K562 (cell line): ENCODE measurements around the gene HSDL2. TPM values are rescaled to one million over a fixed set of nuclear protein-coding genes. Genes with fewer than 3 reads are reported as not detected.
"Not testable (repeated sequence)": the region's sequence is repeated elsewhere in the genome, so short reads cannot be mapped to it uniquely, and the experiment has no call there.

Source experiments
- ATAC-seq: fragments of 200-7000 bp; cut with Tn5 transposase; 3 replicates; pipeline ENCODE4 v1.9.1; 2020; ENCODE audit warnings: moderate library complexity
- BruUV-seq: library from RNA; stranded (reverse); fragments of 400-500 nt; replicated peaks from 2 replicates; lab custom pipeline; 2021; lab: Mats Ljungman, UMichigan
- CTCF ChIA-PET: fragments of 300-600 bp; formaldehyde crosslinking; extraction: SDS; loops from one replicate; lab custom pipeline; 2021; ENCODE audit warnings: low intra/inter-chr PET ratio; lab: Yijun Ruan, JAX
- POLR2A ChIA-PET: fragments of 300-600, 350-650 bp; sonication (Branson Sonifier 250); formaldehyde crosslinking; extraction: SDS; loops from one replicate; lab custom pipeline; 2021; ENCODE audit warnings: antibody characterized with exemption, inconsistent platforms; lab: Yijun Ruan, JAX
- DNase-seq, 4 experiments: peaks; one replicate each; pipeline versions ENCODE4 v3.0.0 to v3.0.0-alpha.2; 2011 to 2018; ENCODE audit warnings: low spot score in 3 of 4, mixed read lengths in 3 of 4; ENCODE audit errors: extremely low read depth in 1 of 4
- FAIRE-seq: peaks from 2 replicates; lab custom pipeline; 2011; peaks lifted over from hg19 to GRCh38; lab: Jason Lieb, UNC
- H2AFZ ChIP-seq: 2 replicates; pipeline ENCODE4 v1.6.0; 2011; ENCODE audit warnings: low read depth, low read length, control low read depth, inconsistent platforms
- H3K27ac ChIP-seq: fragments of 200-600 bp; 3 replicates; pipeline ENCODE4 v1.8.0; 2011; ENCODE audit warnings: low read depth, mild to moderate bottlenecking, control low read depth, inconsistent platforms, low read length, moderate library complexity, mixed read lengths; ENCODE audit errors: extremely low read depth
- H3K27me3 ChIP-seq, 2 experiments: fragments of 300-600 bp in 1 of 2; 2 replicates in 1 of 2; 3 replicates in 1 of 2; pipeline versions ENCODE4 v1.6.0 to v1.8.0; 2011; ENCODE audit warnings: inconsistent platforms in 2 of 2, low read length in 2 of 2, mild to moderate bottlenecking in 1 of 2, mixed read lengths in 1 of 2, moderate library complexity in 1 of 2; ENCODE audit not compliant: control insufficient read depth in 2 of 2, insufficient read depth in 2 of 2
- H3K36me3 ChIP-seq: fragments of 300-600 bp; 3 replicates; pipeline ENCODE4 v1.8.0; 2011; ENCODE audit warnings: mild to moderate bottlenecking, low read length, inconsistent platforms; ENCODE audit not compliant: control insufficient read depth, insufficient read depth
- H3K4me1 ChIP-seq, 2 experiments: fragments of 200-600 bp in 1 of 2; replicated peaks in 1 of 2; 2 replicates in 1 of 2; 3 replicates in 1 of 2; pipeline versions ENCODE4 v1.5.1 to v1.8.0; 2011; ENCODE audit warnings: inconsistent platforms in 2 of 2, low read length in 2 of 2, mild to moderate bottlenecking in 1 of 2, mixed read lengths in 1 of 2, moderate library complexity in 1 of 2; ENCODE audit not compliant: control insufficient read depth in 2 of 2, insufficient read depth in 2 of 2
- H3K4me2 ChIP-seq: 2 replicates; pipeline ENCODE4 v1.6.1; 2011; ENCODE audit warnings: low read length, control low read depth, inconsistent platforms, mixed read lengths; ENCODE audit not compliant: insufficient read depth
- H3K4me3 ChIP-seq: fragments of 200-600 bp; sonication (generic), shearing (Covaris generic); 2 replicates; pipeline ENCODE4 v1.5.1; 2016; ENCODE audit warnings: control low read depth, inconsistent platforms
- H3K79me2 ChIP-seq: fragments of 200-600 bp; 3 replicates; pipeline ENCODE4 v1.8.0; 2011; ENCODE audit warnings: low read length, inconsistent platforms; ENCODE audit not compliant: control insufficient read depth, insufficient read depth
- H3K9ac ChIP-seq, 2 experiments: 2 replicates each; pipeline versions ENCODE4 v1.6.0 to v1.6.1; 2011; ENCODE audit warnings: low read depth in 2 of 2, low read length in 2 of 2, control low read depth in 1 of 2, inconsistent platforms in 1 of 2, mild to moderate bottlenecking in 1 of 2, mixed read lengths in 1 of 2; ENCODE audit not compliant: insufficient read depth in 1 of 2
- H3K9me1 ChIP-seq: one replicate; pipeline ENCODE4 v1.6.0; 2011; ENCODE audit warnings: inconsistent platforms, mild to moderate bottlenecking, low read length, moderate library complexity; ENCODE audit not compliant: control insufficient read depth, insufficient read depth
- H3K9me3 ChIP-seq: replicated peaks from 2 replicates; pipeline ENCODE4 v1.5.1; 2011; ENCODE audit warnings: low read depth, low read length, inconsistent platforms; ENCODE audit not compliant: control insufficient read depth, insufficient read depth
- H4K20me1 ChIP-seq: replicated peaks from 2 replicates; pipeline ENCODE4 v1.6.1; 2011; ENCODE audit warnings: low read length, inconsistent platforms, mixed read lengths; ENCODE audit not compliant: control insufficient read depth, insufficient read depth
- ARID1B ChIP-seq: fragments of 450-650 bp; IDR thresholded peaks from 2 replicates; pipeline ENCODE4 v1.6.1; 2016; ENCODE audit warnings: antibody characterized with exemption, mild to moderate bottlenecking, inconsistent platforms
- CBFA2T3 ChIP-seq: fragments of 450-650 bp; IDR thresholded peaks from 2 replicates; pipeline ENCODE4 v1.6.1; 2017
- DPF2 ChIP-seq: fragments of 450-650 bp; IDR thresholded peaks from 2 replicates; pipeline ENCODE4 v1.6.1; 2016
- PKNOX1 ChIP-seq: fragments of 450-650 bp; IDR thresholded peaks from 2 replicates; pipeline ENCODE4 v1.6.1; 2016
- RAD51 ChIP-seq: fragments of 450-650 bp; IDR thresholded peaks from 2 replicates; pipeline ENCODE4 v1.7.1; 2016; ENCODE audit warnings: low read depth, mild to moderate bottlenecking, borderline replicate concordance
- SMAD4 ChIP-seq: fragments of 250-450 bp; sonication (Bioruptor Pico); conservative IDR thresholded peaks from 2 replicates; pipeline ENCODE4 v1.8.0; 2021; ENCODE audit warnings: inconsistent platforms, mild to moderate bottlenecking, moderate library complexity
- ZNF24 ChIP-seq: fragments of 450-650 bp; IDR thresholded peaks from 2 replicates; pipeline ENCODE4 v1.6.1; 2016
- WGBS: fragments of 100-300 bp; shearing (Covaris generic); methylation state at CpG from one replicate; pipeline ENCODE4 v1.1.6; 2016; ENCODE audit warnings: low coverage, mixed read lengths; ENCODE audit not compliant: insufficient coverage; ENCODE audit errors: missing lambda C conversion rate; 5-methylcytosine and 5-hydroxymethylcytosine counted together
- in situ Hi-C: fragments of 300-500 bp; cut with MboI; formaldehyde crosslinking; loops from 4 replicates; pipeline ENCODE4 v1.15.0; 2018; ENCODE audit warnings: inconsistent platforms, mixed read lengths
- intact Hi-C: fragments of 100-400 bp; cut with micrococcal nuclease; formaldehyde crosslinking; loops from 2 replicates; pipeline ENCODE4 v1.14.2; 2022
- polyA plus RNA-seq, 8 experiments: library from polyadenylated mRNA; depleted of rRNA in 4 of 8; stranded (reverse) in 5 of 8; unstranded in 3 of 8; fragments of >200 nt; fragmentation: Nextera tagmentation in 2 of 8; fragmentation: Illumina TruSeq in 1 of 8; extraction: Ambion mirVana in 2 of 8; extraction: Trizol in 1 of 8; gene quantifications; 2 replicates each; pipeline versions ENCODE4 v1.2.1 to v1.2.3, GENCODE V29; 2011 to 2014; ENCODE audit warnings: inconsistent platforms in 1 of 8, missing spikeins in 1 of 8
- total RNA-seq, 7 experiments: library from RNA; depleted of rRNA in 6 of 7; stranded (reverse); fragments of >200 nt in 6 of 7; fragmentation: Illumina TruSeq in 2 of 7; extraction: Trizol in 2 of 7; gene quantifications; 2 replicates each; pipeline versions ENCODE4 v1.2.1 to v1.2.3, GENCODE V29; 2011 to 2021; ENCODE audit warnings: low replicate concordance in 1 of 7

The HSDL2 gene
- total and polyA plus RNA-seq, 9 of the 15 experiments (the other 6 are each of a cell fraction or from before 2014, with no cell fraction given) = 22.8 to 74.1 (median 35.6) TPM

GRCh38 chr9:112512377-112512776 is 132.5 kb downstream of the HSDL2 start:
- H3K4me1 ChIP-seq = peaks cover 0 to 13% of the 10 kb centered on the region in 2 experiments; a peak in 1 of 5 replicates
- ATAC-seq = peak; percentile 82
- H4K20me1 ChIP-seq, CTCF ChIA-PET, H3K27me3 ChIP-seq, intact Hi-C loops, H2AFZ ChIP-seq, H3K9me1 ChIP-seq, BruUV-seq, H3K4me2 ChIP-seq, in situ Hi-C loops, H3K9me3 ChIP-seq, H3K4me3 ChIP-seq, H3K9ac ChIP-seq, H3K36me3 ChIP-seq, POLR2A ChIA-PET, DNase-seq: not testable (repeated sequence)
- peaks cover 51% of the 10 kb centered on the region for H3K79me2 ChIP-seq
- peak overlapping the region; percentile 13; the same call in 2 of the 3 replicates for H3K27ac ChIP-seq
- 15% methylated on average over 2 of the region's 4 CpGs for WGBS
- peak; percentile 49; the same call in 1 of the 2 replicates for TF ChIP-seq PKNOX1
- TF ChIP-seq RAD51 = peak; percentile 18; the same call in 1 of the 2 replicates
- peak; percentile 54; the same call in 1 of the 2 replicates for TF ChIP-seq ARID1B
- peak; percentile 52; the same call in 1 of the 2 replicates for TF ChIP-seq DPF2
- peak; percentile 73; the same call in 1 of the 2 replicates for TF ChIP-seq ZNF24
- peak; percentile 59 for TF ChIP-seq CBFA2T3
- 0 out of 2 replicates have a peak, but pooled peaks have one; percentile 15 for TF ChIP-seq SMAD4 (CRISPR knock-in tag)
- peak; percentile 94 for FAIRE-seq
